HG02798 (cell line): ENCODE results near the gene TENM3.

Experiments used
- ATAC-seq: cut with Tn5 transposase; IDR thresholded peaks from one replicate; pipeline ENCODE4 v1.9.1; 2021; ENCODE audit warnings: mild to moderate bottlenecking; ENCODE audit not compliant: unreplicated experiment, poor library complexity

TENM3 gene

GRCh38 chr4:182786991-182787390 lies 543.8 kb downstream of the TENM3 start:
- no peak for ATAC-seq

- ATAC-seq: no peak
These were observed 545.0 kb downstream of the TENM3 start for GRCh38 chr4:182788201-182788600.

GRCh38 chr4:182789529-182789928 lies 546.3 kb downstream of the TENM3 start:
- ATAC-seq: no peak

GRCh38 chr4:182795446-182796238 lies 552.4 kb downstream of the TENM3 start:
- ATAC-seq: no peak

DNA sequence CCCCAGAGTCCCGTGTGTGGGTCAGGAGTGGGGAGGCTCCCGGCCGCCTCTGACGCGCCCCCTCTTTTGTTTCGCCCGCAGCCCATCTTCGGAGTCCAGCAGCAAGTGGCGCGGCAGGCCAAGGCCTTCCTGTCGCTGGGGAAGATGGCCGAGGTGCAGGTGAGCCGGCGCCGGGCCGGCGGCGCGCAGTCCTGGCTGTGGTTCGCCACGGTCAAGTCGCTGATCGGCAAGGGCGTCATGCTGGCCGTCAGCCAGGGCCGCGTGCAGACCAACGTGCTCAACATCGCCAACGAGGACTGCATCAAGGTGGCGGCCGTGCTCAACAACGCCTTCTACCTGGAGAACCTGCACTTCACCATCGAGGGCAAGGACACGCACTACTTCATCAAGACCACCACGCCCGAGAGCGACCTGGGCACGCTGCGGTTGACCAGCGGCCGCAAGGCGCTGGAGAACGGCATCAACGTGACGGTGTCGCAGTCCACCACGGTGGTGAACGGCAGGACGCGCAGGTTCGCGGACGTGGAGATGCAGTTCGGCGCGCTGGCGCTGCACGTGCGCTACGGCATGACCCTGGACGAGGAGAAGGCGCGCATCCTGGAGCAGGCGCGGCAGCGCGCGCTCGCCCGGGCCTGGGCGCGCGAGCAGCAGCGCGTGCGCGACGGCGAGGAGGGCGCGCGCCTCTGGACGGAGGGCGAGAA lies 556.5 kb downstream of the TENM3 start:
- ATAC-seq: no peak

- no peak for ATAC-seq
These were observed 557.0 kb downstream of the TENM3 start for GRCh38 chr4:182800216-182800515.

DNA sequence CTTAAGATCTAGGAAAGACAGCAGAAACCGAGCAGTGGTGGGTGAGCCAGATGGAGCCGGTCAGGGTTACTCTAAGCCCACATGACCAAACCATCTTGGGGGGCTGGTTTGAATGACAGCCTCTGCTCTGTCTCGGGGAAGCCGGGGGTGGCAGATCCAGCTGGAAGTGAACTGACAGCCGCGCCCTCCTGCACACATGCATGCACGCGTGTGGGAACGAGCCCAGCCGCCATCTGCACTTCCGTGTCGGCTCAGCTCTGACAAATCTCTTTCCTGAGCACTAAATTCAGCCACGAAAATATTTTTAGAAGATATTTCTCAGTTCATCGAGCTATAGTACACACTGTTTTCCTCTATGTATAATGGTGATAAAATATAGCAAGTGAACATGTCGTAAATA lies 558.4 kb downstream of the TENM3 start:
- ATAC-seq: no peak

- ATAC-seq: no peak
These were observed 559.4 kb downstream of the TENM3 start for GRCh38 chr4:182802621-182803020.

- no peak for ATAC-seq
These were observed 560.0 kb downstream of the TENM3 start for GRCh38 chr4:182803235-182803634.

DNA sequence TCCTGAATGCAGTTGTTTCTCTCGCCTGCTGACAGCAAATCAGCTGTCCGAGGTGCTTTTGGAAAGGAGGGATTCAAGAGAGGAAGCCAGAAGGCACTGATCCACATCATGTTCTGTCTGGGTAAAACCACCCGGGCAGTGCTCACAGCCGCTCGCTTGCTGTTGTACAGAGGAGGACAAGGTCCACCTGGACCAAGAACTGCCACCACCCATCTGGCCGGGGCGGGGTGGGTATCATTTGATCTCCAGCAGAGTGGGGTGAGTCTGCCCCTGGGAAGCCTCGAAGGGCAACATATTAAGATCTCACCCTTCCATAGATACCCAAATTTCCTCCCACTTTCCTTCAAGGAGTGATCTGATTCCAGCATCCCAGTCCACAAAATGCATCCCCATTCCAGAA lies 560.9 kb downstream of the TENM3 start:
- ATAC-seq: no peak

- no peak for ATAC-seq
These were observed 562.1 kb downstream of the TENM3 start for GRCh38 chr4:182805321-182805720.

DNA sequence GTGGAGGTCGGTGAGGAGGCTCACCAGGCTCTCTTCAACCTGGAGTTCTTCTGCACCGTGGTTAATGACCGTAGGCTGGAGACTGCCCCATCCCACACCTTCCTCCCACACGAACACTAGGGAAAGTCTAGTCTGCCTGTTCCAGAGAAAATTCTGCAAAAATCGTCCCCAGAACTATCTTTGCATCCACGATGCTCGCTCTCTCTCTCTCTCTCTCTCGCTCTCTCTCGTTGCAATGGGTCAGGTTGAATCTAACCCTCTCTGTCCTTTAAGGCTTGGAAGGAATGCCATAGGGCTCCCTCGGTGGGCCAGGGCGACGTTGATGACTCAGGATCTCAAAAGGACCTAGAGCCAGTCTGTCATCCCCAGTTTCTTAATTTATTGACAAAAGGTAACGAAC lies 562.5 kb downstream of the TENM3 start:
- ATAC-seq: no peak

- ATAC-seq: peak; percentile 82
These were observed 563.4 kb downstream of the TENM3 start for GRCh38 chr4:182806259-182807252.

DNA sequence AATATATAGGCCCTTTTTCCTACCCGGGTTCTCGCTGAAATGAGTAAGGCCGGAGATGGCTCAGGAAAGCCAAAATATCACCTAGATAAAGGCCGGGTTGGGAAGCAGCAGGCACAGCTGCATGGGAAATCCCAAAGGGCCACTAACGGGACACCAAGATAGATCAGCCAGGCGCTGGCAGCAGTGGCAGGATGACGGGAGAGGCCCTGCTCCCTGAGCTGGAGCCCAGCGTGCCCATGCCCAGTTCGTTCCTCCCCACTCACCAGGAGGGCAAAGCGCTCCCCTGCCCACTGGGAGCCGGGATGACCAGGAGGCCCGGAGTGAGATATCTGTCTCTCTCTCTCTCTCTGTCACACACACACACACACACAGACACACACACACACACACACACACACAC lies 564.1 kb downstream of the TENM3 start:
- no peak for ATAC-seq

GRCh38 chr4:182807767-182808548 lies 564.8 kb downstream of the TENM3 start:
- no peak for ATAC-seq

- ATAC-seq: peak; percentile 60
These were observed 565.6 kb downstream of the TENM3 start for GRCh38 chr4:182808673-182809416.

- peak; percentile 10 for ATAC-seq
These were observed 566.4 kb downstream of the TENM3 start for GRCh38 chr4:182809417-182810102.

DNA sequence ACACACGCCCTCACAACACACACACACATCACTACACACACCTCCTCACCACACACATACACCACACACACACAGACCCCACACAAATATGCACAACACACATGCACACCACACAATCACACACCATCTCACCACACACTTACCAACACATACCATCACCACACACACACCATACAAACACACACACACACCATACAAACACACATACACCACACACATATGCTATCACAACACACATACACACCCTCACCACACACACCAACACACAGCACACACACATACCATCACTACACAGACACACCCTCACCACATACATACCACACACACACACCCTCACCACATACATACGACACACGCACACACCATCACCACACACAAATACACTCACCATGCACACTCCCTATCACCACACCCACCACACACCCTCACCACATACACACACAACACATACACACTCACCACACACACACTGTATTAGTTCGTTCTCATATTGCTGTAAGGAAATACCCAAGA lies 567.0 kb downstream of the TENM3 start:
- no peak for ATAC-seq

DNA sequence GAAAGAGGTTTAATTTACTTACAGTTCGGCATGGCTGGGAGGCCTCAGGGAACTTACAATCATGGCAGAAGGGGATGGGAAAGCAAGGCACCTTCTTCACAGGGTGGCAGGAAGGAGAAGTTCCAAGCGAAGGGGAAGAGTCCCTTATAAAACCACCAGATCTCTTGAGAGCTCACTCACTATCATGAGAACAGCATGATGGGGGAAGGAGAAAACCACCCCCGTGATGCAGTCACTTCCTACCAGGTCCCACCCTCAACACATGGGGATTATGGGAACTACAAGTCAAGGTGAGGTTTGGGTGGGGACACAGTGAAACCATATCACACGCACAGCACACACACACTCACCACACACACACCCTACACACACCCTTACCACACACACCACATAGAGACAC lies 569.7 kb downstream of the TENM3 start:
- no peak for ATAC-seq
